ENCODE measurements around the gene ABCG1.
A peak's percentile ranks its signal among the peaks of the same experiment; 100 is the strongest.

The ABCG1 gene

GRCh38 chr21:42214081-42214750 lies 4.7 kb upstream of the ABCG1 start:
- DNase-seq (ENCODE audit: low spot score) = no peak

GRCh38 chr21:42214921-42215320 lies 4.0 kb upstream of the ABCG1 start:
- DNase-seq (ENCODE audit: low spot score) = no peak

- no peak for DNase-seq (ENCODE audit: low spot score)
Observed at GRCh38 chr21:42215942-42216725, 2.8 kb upstream of the ABCG1 start.

- DNase-seq (ENCODE audit: low spot score) = no peak
Observed at GRCh38 chr21:42216726-42217572, 2.0 kb upstream of the ABCG1 start.

- DNase-seq (ENCODE audit: low spot score) = no peak
Observed at GRCh38 chr21:42219606-42220137, 732 bp downstream of the ABCG1 start.

GRCh38 chr21:42220138-42220701 lies 1.3 kb downstream of the ABCG1 start:
- DNase-seq (ENCODE audit: low spot score) = peak; percentile 74

GRCh38 chr21:42221581-42222345 lies 2.8 kb downstream of the ABCG1 start:
- no peak for DNase-seq (ENCODE audit: low spot score)

GRCh38 chr21:42222386-42222785 lies 3.4 kb downstream of the ABCG1 start:
- no peak for DNase-seq (ENCODE audit: low spot score)

GRCh38 chr21:42222821-42223390 lies 4.0 kb downstream of the ABCG1 start:
- no peak for DNase-seq (ENCODE audit: low spot score)

- DNase-seq (ENCODE audit: low spot score) = no peak
Observed at GRCh38 chr21:42223826-42224575, 5.1 kb downstream of the ABCG1 start.

GRCh38 chr21:42225042-42225441 lies 6.1 kb downstream of the ABCG1 start:
- no peak for DNase-seq (ENCODE audit: low spot score)

- DNase-seq (ENCODE audit: low spot score) = no peak
Observed at GRCh38 chr21:42225571-42226155, 6.7 kb downstream of the ABCG1 start.

- DNase-seq (ENCODE audit: low spot score) = no peak
Observed at GRCh38 chr21:42226626-42227025, 7.7 kb downstream of the ABCG1 start.

GRCh38 chr21:42227909-42228708 lies 9.2 kb downstream of the ABCG1 start:
- peak; percentile 57 for DNase-seq (ENCODE audit: low spot score)

- no peak for DNase-seq (ENCODE audit: low spot score)
Observed at GRCh38 chr21:42228709-42229220, 9.8 kb downstream of the ABCG1 start.

GRCh38 chr21:42229676-42230075 lies 10.7 kb downstream of the ABCG1 start:
- DNase-seq (ENCODE audit: low spot score) = no peak

- DNase-seq (ENCODE audit: low spot score) = no peak
Observed at GRCh38 chr21:42230178-42230577, 11.2 kb downstream of the ABCG1 start.

GRCh38 chr21:42230636-42231035 lies 11.7 kb downstream of the ABCG1 start:
- DNase-seq (ENCODE audit: low spot score) = no peak

- DNase-seq (ENCODE audit: low spot score) = no peak
Observed at GRCh38 chr21:42231756-42232155, 12.8 kb downstream of the ABCG1 start.

All from HuH-7 (cell line).